CD4-positive, alpha-beta memory T cell (primary cell): Measurements from ENCODE around the gene SLC35F1. TPM values are rescaled to one million over a fixed set of nuclear protein-coding genes. Genes with fewer than 3 reads are reported as not detected.

Experiments
- CTCF ChIA-PET: fragments of 350-600 bp; sonication (Branson Sonifier 250); formaldehyde crosslinking; loops from one replicate; lab custom pipeline; 2021; ENCODE audit warnings: inconsistent platforms; ENCODE audit not compliant: partially characterized antibody; lab: Charles Lee
- POLR2A ChIA-PET: fragments of 350-600 bp; sonication (Branson Sonifier 250); formaldehyde crosslinking; loops from one replicate; lab custom pipeline; 2021; ENCODE audit not compliant: partially characterized antibody; lab: Charles Lee
- DNase-seq, 5 donors: peaks; one replicate each; pipeline versions ENCODE4 v3.0.0 to v3.0.0-alpha.2; 2020 to 2022; ENCODE audit warnings: mixed read lengths in 1 of 5
- H3K27ac ChIP-seq: one replicate; pipeline ENCODE4 v1.7.0; 2013; ENCODE audit warnings: low read depth, low read length
- H3K27me3 ChIP-seq: 2 replicates; pipeline ENCODE4 v1.7.0; 2013; ENCODE audit warnings: mild to moderate bottlenecking, low read length, moderate library complexity; ENCODE audit not compliant: insufficient read depth
- H3K36me3 ChIP-seq: 2 replicates; pipeline ENCODE4 v1.7.0; 2013; ENCODE audit warnings: mild to moderate bottlenecking, low read length, moderate library complexity; ENCODE audit not compliant: insufficient read depth
- H3K4me1 ChIP-seq: 2 replicates; pipeline ENCODE4 v1.7.0; 2013; ENCODE audit warnings: mild to moderate bottlenecking, low read length, moderate library complexity; ENCODE audit not compliant: insufficient read depth
- H3K4me3 ChIP-seq, 2 donors: one replicate each; pipeline ENCODE4 v1.7.0; 2013; ENCODE audit warnings: low read length in 2 of 2, mild to moderate bottlenecking in 1 of 2
- H3K9me3 ChIP-seq, 2 donors: one replicate each; pipeline ENCODE4 v1.7.0; 2013; ENCODE audit warnings: low read length in 2 of 2, control low read depth in 1 of 2; ENCODE audit not compliant: control insufficient read depth in 1 of 2
- H3K27ac Mint-ChIP-seq, 7 donors: one replicate each; pipeline ENCODE4 v1.8.0; 2020 to 2021; ENCODE audit warnings: mixed read lengths in 7 of 7, mild to moderate bottlenecking in 6 of 7, inconsistent platforms in 3 of 7, moderate library complexity in 3 of 7
- H3K27me3 Mint-ChIP-seq, 2 donors: one replicate each; pipeline ENCODE4 v1.8.0; 2020 to 2021; ENCODE audit warnings: mixed read lengths in 2 of 2
- H3K36me3 Mint-ChIP-seq, 2 donors: one replicate each; pipeline ENCODE4 v1.8.0; 2020 to 2021; ENCODE audit warnings: mixed read lengths in 2 of 2, inconsistent platforms in 1 of 2, mild to moderate bottlenecking in 1 of 2
- H3K4me1 Mint-ChIP-seq, 4 donors: one replicate each; pipeline ENCODE4 v1.8.0; 2020 to 2021; ENCODE audit warnings: mixed read lengths in 4 of 4, mild to moderate bottlenecking in 1 of 4
- H3K4me3 Mint-ChIP-seq, 8 donors: one replicate each; pipeline ENCODE4 v1.8.0; 2020 to 2021; ENCODE audit warnings: mixed read lengths in 8 of 8, mild to moderate bottlenecking in 7 of 8, moderate library complexity in 6 of 8, inconsistent platforms in 3 of 8
- H3K9me3 Mint-ChIP-seq, 8 donors: one replicate each; pipeline ENCODE4 v1.8.0; 2020 to 2021; ENCODE audit warnings: mixed read lengths in 8 of 8, mild to moderate bottlenecking in 5 of 8, inconsistent platforms in 3 of 8, moderate library complexity in 1 of 8
- intact Hi-C: fragments of 100-400 bp; cut with micrococcal nuclease; formaldehyde crosslinking; loops from one replicate; pipeline ENCODE4 v1.15.1; 2023
- polyA plus RNA-seq, 2 donors: library from polyadenylated mRNA; unstranded; fragments of 300-500 nt; fragmentation: Illumina TruSeq; gene quantifications; one replicate each; pipeline ENCODE4 v1.2.3, GENCODE V29; 2021
- total RNA-seq, 2 experiments: library from RNA; stranded (reverse); gene quantifications; one replicate each; pipeline ENCODE4 v1.2.3, GENCODE V29; 2021

SLC35F1 gene
- total and polyA plus RNA-seq, 4 experiments from 2014 or later: not detected

- H3K9me3 ChIP-seq: no peaks in the 10 kb centered on the region
- DNase-seq: no peak
- no peaks in the 10 kb centered on the region for H3K27me3 ChIP-seq
- no peak overlapping the region for H3K27ac Mint-ChIP-seq
- CTCF ChIA-PET: no interaction called here
- H3K4me1 ChIP-seq: no peaks in the 10 kb centered on the region
- no peaks in the 10 kb centered on the region for H3K27me3 Mint-ChIP-seq
- H3K36me3 Mint-ChIP-seq: no peaks in the 10 kb centered on the region
- no peak overlapping the region for H3K4me3 ChIP-seq
- H3K4me1 Mint-ChIP-seq: no peaks in the 10 kb centered on the region
- intact Hi-C loops: no loop called here
- no peak overlapping the region for H3K4me3 Mint-ChIP-seq
- H3K27ac ChIP-seq: no peak overlapping the region
- no peaks in the 10 kb centered on the region for H3K36me3 ChIP-seq
- H3K9me3 Mint-ChIP-seq: peaks cover 0 to 3% (median 0%) of the 10 kb centered on the region in 8 donors
- POLR2A ChIA-PET: no interaction called here
Observed at GRCh38 chr6:118305081-118305480, 398.0 kb downstream of the SLC35F1 start.

DNA sequence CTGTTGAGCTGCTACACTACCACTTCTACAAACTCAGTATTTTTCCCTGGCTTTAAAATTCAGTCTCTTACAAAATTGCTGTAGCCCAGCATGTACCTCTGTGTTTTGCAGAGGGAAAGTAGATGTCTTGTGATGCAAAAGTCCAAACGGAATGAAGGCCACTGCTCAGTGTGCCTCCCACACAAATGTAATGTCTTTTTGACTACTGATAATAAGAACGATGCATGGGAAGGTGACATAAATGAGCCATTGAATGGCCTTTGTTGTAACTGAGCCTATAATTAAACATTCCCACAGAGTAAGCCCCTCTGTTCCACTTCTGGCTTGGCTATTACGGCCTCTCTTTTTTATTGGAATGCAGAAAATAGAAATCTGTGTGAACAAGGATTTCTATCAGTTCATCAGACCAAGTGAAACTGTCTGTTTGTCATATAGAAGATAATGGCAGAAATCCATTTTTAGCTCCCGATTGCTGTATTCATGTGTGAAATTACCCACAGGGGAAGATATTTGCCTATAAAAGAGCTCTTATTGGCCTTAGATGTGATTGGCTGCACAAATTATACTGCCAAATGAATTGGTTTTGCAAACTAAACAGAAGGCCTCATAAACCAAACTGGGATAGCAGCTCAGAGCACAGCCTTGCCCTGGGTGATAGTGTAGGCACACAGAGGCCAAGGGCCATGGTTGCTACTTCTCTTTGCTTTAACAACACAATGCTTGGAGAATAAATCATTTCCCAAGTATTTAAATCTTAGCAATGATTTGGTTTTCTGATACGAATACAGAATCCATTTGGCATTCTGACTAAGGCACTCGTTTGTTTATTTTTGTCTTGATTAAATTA lies 399.6 kb downstream of the SLC35F1 start:
- Mint-ChIP-seq H3K36me3 (no peaks in the 10 kb centered on the region), H3K9me3 (peaks cover 0 to 3% (median 0%) of the 10 kb centered on the region in 8 donors), H3K4me3 (no peak overlapping the region), H3K27ac (no peak overlapping the region), H3K27me3 (no peaks in the 10 kb centered on the region), H3K4me1 (no peaks in the 10 kb centered on the region)
- no peaks in the 10 kb centered on the region for H3K27me3 ChIP-seq
- H3K4me1 ChIP-seq: no peaks in the 10 kb centered on the region
- H3K36me3 ChIP-seq: no peaks in the 10 kb centered on the region
- H3K4me3 ChIP-seq: no peak overlapping the region
- ChIA-PET CTCF (no interaction called here), POLR2A (no interaction called here)
- H3K9me3 ChIP-seq: no peaks in the 10 kb centered on the region
- H3K27ac ChIP-seq: no peak overlapping the region
- DNase-seq: no peak
- intact Hi-C loops: no loop called here

DNA sequence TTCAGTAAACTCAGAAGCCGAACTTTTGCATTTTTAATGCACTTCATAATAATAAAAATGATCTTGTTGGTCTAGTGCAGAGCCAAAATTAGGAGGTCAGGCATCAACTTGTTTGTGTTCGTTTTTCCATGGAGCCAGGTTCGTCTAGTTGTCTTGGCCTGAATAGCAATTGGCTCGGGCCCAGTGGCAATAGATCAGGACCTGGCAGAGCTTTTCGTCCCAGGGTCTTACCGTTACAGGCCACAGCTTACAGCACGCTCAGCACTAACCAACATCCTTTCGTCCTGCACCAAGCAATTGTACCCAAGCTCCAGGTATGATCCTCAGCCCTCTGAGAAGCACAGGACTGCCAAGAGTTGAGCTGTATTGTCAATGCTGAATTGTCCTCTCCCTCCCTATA lies 400.5 kb downstream of the SLC35F1 start:
- intact Hi-C loops: no loop called here
- H3K27me3 Mint-ChIP-seq: no peaks in the 10 kb centered on the region
- H3K27ac ChIP-seq: no peak overlapping the region

GRCh38 chr6:118309337-118310093 lies 402.5 kb downstream of the SLC35F1 start:
- Mint-ChIP-seq H3K4me3 (no peak overlapping the region), H3K27ac (no peak overlapping the region), H3K4me1 (no peaks in the 10 kb centered on the region), H3K36me3 (no peaks in the 10 kb centered on the region), H3K9me3 (no peaks in the 10 kb centered on the region), H3K27me3 (no peaks in the 10 kb centered on the region)
- CTCF ChIA-PET: interaction anchor here (0.8 kb wide), 1 partner anchor 14 kb away, joined by 3 read pairs; no protein-coding TSS in a partner anchor
- Histone ChIP-seq H3K4me1 (no peaks in the 10 kb centered on the region), H3K36me3 (no peaks in the 10 kb centered on the region), H3K27ac (no peak overlapping the region), H3K9me3 (no peaks in the 10 kb centered on the region), H3K4me3 (no peak overlapping the region), H3K27me3 (no peaks in the 10 kb centered on the region)
- intact Hi-C loops: no loop called here
- no peak for DNase-seq
- POLR2A ChIA-PET: no interaction called here

More for the DNA sequence above, 400.5 kb downstream of the SLC35F1 start:
- no peak overlapping the region for H3K4me3 ChIP-seq
- no peak overlapping the region for H3K27ac Mint-ChIP-seq
- no peak overlapping the region for H3K4me3 Mint-ChIP-seq
- ChIA-PET POLR2A (no interaction called here), CTCF (no interaction called here)
- H3K9me3 Mint-ChIP-seq: no peaks in the 10 kb centered on the region
- no peaks in the 10 kb centered on the region for H3K36me3 Mint-ChIP-seq
- no peaks in the 10 kb centered on the region for H3K4me1 Mint-ChIP-seq
- no peaks in the 10 kb centered on the region for H3K36me3 ChIP-seq
- H3K27me3 ChIP-seq: no peaks in the 10 kb centered on the region
- no peaks in the 10 kb centered on the region for H3K4me1 ChIP-seq
- no peaks in the 10 kb centered on the region for H3K9me3 ChIP-seq
- DNase-seq: no peak

DNA sequence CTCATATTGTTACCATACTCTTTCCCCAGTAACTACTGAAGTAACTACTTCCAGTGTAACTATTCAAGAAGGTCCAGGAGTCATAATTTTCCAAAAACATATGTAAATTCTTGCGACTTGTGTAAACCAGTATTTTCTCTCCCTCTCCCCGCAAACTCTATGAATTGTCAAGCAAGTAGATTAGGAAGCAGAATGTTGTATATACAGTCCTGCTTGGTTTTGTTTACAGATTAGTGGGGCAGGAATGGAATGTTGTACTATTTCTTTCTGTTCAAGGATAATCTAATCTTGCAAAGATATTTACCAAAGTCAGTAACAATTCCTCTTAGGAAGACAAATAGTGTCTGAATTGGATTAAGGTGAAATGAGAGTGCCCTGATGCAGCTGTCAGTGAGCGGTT lies 406.1 kb downstream of the SLC35F1 start:
- H3K36me3 Mint-ChIP-seq: no peaks in the 10 kb centered on the region
- ChIA-PET POLR2A (no interaction called here), CTCF (no interaction called here)

DNA sequence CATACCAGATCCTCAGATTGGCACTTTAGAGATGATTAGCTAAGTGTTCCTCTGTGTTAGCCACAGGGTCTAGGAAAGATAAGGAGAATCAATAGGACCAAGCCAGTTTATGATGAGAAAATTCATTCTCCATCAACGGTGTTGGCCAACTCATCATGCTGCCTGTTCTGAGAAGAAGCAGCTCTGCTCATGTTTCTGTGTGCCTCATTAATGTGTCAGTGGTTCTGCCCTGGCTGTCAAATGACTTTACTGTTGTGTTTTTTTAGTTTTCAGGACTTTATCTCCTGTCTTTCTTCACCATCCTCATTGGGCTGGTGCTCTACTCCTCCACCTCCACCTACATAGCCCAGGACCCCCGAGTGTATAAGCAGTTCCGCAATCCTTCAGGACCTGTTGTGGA lies 406.7 kb downstream of the SLC35F1 start:
- ChIA-PET POLR2A (no interaction called here), CTCF (no interaction called here)
- Histone ChIP-seq H3K27me3 (no peaks in the 10 kb centered on the region), H3K27ac (no peak overlapping the region), H3K36me3 (no peaks in the 10 kb centered on the region), H3K9me3 (no peaks in the 10 kb centered on the region), H3K4me1 (no peaks in the 10 kb centered on the region), H3K4me3 (no peak overlapping the region)
- Mint-ChIP-seq H3K9me3 (no peaks in the 10 kb centered on the region), H3K4me3 (no peak overlapping the region), H3K27ac (no peak overlapping the region), H3K4me1 (no peaks in the 10 kb centered on the region), H3K27me3 (peaks cover 0 to 2% of the 10 kb centered on the region in 2 donors), H3K36me3 (no peaks in the 10 kb centered on the region)
- no peak for DNase-seq
- intact Hi-C loops: no loop called here

More for the DNA sequence above, 406.1 kb downstream of the SLC35F1 start:
- no peak overlapping the region for H3K4me3 Mint-ChIP-seq
- intact Hi-C loops: no loop called here
- H3K9me3 Mint-ChIP-seq: no peaks in the 10 kb centered on the region
- Histone ChIP-seq H3K27me3 (no peaks in the 10 kb centered on the region), H3K4me3 (no peak overlapping the region), H3K27ac (no peak overlapping the region), H3K9me3 (no peaks in the 10 kb centered on the region), H3K4me1 (no peaks in the 10 kb centered on the region), H3K36me3 (no peaks in the 10 kb centered on the region)
- DNase-seq: no peak
- H3K27ac Mint-ChIP-seq: no peak overlapping the region
- H3K27me3 Mint-ChIP-seq: peaks cover 0 to 2% of the 10 kb centered on the region in 2 donors
- no peaks in the 10 kb centered on the region for H3K4me1 Mint-ChIP-seq

DNA sequence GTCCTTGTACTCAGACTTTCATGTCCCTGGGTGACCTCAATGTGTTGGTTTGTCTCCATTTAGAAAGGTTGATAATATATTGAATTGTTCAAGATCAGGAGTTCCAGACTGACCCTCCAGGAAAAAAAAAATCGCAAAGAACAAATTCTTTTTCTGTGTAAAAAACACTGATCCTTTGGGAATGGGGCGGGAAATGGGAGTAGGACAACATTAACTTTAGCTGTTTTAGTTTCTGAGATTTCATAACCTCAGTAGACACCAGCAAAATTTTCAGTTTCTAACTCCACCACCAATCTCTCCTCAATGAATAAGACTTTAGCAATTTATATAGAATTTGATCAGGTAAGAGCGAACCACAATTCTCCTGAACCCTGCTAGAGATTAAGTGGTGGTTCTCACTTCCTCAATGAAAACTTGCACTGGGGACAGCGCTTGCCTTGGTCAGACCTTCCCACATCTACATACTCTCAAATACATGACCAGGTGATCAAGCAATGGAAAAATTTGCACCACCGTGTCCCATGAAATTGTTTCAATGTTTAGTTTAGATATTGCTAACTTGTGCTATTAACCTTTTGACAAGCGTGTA lies 409.8 kb downstream of the SLC35F1 start:
- no peak for DNase-seq
- Mint-ChIP-seq H3K27ac (no peak overlapping the region), H3K36me3 (no peaks in the 10 kb centered on the region), H3K4me3 (no peak overlapping the region), H3K4me1 (no peaks in the 10 kb centered on the region), H3K27me3 (peaks cover 0 to 2% of the 10 kb centered on the region in 2 donors), H3K9me3 (no peaks in the 10 kb centered on the region)
- ChIA-PET POLR2A (no interaction called here), CTCF (no interaction called here)
- Histone ChIP-seq H3K27ac (no peak overlapping the region), H3K9me3 (no peaks in the 10 kb centered on the region), H3K4me3 (no peak overlapping the region), H3K4me1 (no peaks in the 10 kb centered on the region), H3K36me3 (no peaks in the 10 kb centered on the region), H3K27me3 (no peaks in the 10 kb centered on the region)
- intact Hi-C loops: no loop called here
